Memory B cell (primary cell): ENCODE measurements around the gene ZFP36L2.

Source experiments
- ATAC-seq: fragments of 150-1000 bp; cut with Tn5 transposase; 2 replicates; pipeline ENCODE4 v1.10.0; 2021; ENCODE audit warnings: low read depth, mild to moderate bottlenecking, moderate library complexity
- DNase-seq, 2 donors: peaks; one replicate each; pipeline ENCODE4 v3.0.0; 2022; ENCODE audit warnings: low spot score in 2 of 2
- H3K27ac Mint-ChIP-seq: one replicate; pipeline ENCODE4 v1.8.0; 2022; ENCODE audit warnings: mild to moderate bottlenecking, moderate library complexity, mixed read lengths
- H3K27me3 Mint-ChIP-seq: one replicate; pipeline ENCODE4 v1.8.0; 2022; ENCODE audit warnings: mixed read lengths
- H3K36me3 Mint-ChIP-seq: one replicate; pipeline ENCODE4 v1.8.0; 2022; ENCODE audit warnings: mild to moderate bottlenecking, mixed read lengths
- H3K4me1 Mint-ChIP-seq: one replicate; pipeline ENCODE4 v1.8.0; 2022; ENCODE audit warnings: mixed read lengths
- H3K4me3 Mint-ChIP-seq: one replicate; pipeline ENCODE4 v1.8.0; 2022; ENCODE audit warnings: mild to moderate bottlenecking, moderate library complexity, mixed read lengths
- H3K9me3 Mint-ChIP-seq: one replicate; pipeline ENCODE4 v1.8.0; 2022; ENCODE audit warnings: mixed read lengths

The ZFP36L2 gene

DNA sequence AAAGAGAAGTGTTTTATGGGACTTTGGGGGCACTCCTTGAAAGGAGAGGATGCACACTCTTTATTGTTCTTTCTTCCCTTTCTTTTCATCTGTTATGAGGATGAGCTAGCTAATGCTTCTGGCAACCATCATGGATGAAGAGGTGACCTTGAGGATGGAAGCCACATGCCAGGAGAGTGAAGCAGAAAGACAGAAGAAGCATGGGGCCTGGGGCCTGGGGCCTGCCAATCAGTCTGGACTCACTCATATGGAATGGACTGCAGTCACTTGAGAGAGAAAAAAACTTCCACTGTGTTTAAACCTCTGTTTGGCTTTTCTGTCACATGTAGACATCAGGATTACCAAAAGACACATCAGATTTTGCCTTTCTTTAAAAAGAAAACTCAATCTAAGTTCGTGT is 35.8 kb upstream of the ZFP36L2 start:
- peaks cover 32% of the 10 kb centered on the region for H3K36me3 Mint-ChIP-seq
- DNase-seq = no peak
- H3K4me3 Mint-ChIP-seq = no peak overlapping the region
- no peaks in the 10 kb centered on the region for H3K4me1 Mint-ChIP-seq
- ATAC-seq = no peak
- H3K9me3 Mint-ChIP-seq = no peaks in the 10 kb centered on the region
- H3K27ac Mint-ChIP-seq = no peak overlapping the region
- no peaks in the 10 kb centered on the region for H3K27me3 Mint-ChIP-seq

- no peak overlapping the region for H3K27ac Mint-ChIP-seq
- no peak for ATAC-seq
These were observed 33.1 kb upstream of the ZFP36L2 start for GRCh38 chr2:43259512-43259911.

DNA sequence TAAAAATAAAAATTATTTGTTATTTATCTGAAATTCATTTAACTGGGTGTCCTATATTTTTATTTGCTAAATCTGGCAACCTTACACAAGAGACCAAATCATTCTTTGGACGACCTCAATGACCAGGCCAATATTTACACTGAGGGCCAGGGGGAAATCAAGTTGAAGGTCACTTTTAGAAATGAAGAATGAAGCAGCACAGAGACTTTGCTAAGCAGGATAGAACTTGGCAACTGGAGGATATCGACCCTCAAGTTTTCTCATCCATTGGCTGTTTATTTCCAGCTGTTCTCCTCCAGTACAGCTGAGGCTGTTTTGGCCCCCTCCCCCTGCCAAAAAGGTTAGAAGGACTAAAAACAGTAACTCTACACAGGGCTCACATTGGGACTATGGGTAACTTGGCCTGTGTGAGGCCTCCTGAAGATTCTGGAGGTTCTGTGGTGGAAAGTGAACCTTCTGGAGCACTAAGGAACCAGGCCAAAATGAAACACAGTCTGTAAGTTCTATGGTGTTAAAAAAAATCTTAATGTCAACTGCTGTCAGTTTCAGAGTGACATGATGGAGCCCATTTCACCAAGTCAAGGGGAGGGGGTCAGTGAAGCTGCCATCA is 32.2 kb upstream of the ZFP36L2 start:
- Mint-ChIP-seq H3K27ac (no peak overlapping the region), H3K4me1 (no peaks in the 10 kb centered on the region), H3K4me3 (no peak overlapping the region), H3K9me3 (no peaks in the 10 kb centered on the region), H3K27me3 (no peaks in the 10 kb centered on the region), H3K36me3 (peaks cover 20% of the 10 kb centered on the region)
- no peak for ATAC-seq
- DNase-seq = no peak

More at GRCh38 chr2:43259512-43259911, 33.1 kb upstream of the ZFP36L2 start:
- Mint-ChIP-seq H3K36me3 (peaks cover 21% of the 10 kb centered on the region), H3K27me3 (no peaks in the 10 kb centered on the region), H3K4me1 (no peaks in the 10 kb centered on the region), H3K4me3 (no peak overlapping the region), H3K9me3 (no peaks in the 10 kb centered on the region)
- no peak for DNase-seq

DNA sequence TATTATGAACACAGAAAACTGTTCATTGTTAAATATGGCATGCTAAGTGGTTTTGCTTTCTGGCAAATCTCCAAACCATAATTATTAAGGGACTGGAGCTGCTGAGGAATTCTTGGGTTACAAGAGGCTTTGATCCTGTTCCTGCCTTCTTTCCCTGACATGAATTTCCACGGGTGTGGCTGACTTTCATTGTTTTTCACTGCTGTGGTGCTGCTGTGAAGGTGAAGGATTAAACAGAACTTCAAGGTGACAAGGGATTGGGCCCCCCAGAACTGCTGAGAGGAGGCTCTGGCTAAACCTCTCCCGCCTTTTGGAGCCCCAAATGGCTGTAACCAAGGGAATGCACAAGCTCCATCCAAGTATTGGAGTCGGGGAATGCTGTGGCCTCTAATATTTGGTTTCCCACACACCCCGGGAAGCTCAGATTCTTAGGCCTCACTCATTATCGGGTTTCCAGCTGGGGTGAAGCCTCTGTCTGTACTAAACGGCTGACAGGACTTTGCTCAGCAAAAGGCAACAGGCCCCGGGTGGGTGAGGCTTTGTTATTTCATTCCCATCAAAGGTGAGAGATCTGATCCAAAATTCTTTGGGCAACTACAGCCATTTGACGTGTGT is 29.0 kb upstream of the ZFP36L2 start:
- no peak for DNase-seq
- Mint-ChIP-seq H3K9me3 (no peaks in the 10 kb centered on the region), H3K4me3 (no peak overlapping the region), H3K27ac (no peak overlapping the region), H3K27me3 (no peaks in the 10 kb centered on the region), H3K4me1 (no peaks in the 10 kb centered on the region), H3K36me3 (peaks cover 10% of the 10 kb centered on the region)
- ATAC-seq = no peak

DNA sequence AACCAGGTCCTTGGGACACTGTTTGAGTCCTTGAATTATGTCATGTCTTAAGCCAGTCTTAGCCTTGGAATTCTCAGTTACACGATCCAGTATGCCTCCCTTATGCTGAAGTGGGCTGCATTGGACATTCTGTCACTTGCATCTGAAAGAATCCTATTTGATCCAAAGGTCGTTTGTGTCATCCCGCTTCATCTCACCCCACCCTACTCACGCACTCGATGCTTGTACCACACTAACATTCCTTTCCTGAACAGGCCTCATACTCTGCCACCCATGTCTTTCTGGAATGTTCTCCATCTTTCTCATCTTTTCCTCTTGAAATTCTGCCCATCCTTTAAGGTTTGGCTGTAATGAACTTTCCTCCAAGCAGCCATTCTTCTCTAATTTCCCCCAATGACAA is 27.9 kb upstream of the ZFP36L2 start:
- Mint-ChIP-seq H3K27me3 (no peaks in the 10 kb centered on the region), H3K4me1 (no peaks in the 10 kb centered on the region), H3K27ac (no peak overlapping the region), H3K9me3 (no peaks in the 10 kb centered on the region), H3K36me3 (peaks cover 10% of the 10 kb centered on the region), H3K4me3 (no peak overlapping the region)
- no peak for DNase-seq
- ATAC-seq = no peak

DNA sequence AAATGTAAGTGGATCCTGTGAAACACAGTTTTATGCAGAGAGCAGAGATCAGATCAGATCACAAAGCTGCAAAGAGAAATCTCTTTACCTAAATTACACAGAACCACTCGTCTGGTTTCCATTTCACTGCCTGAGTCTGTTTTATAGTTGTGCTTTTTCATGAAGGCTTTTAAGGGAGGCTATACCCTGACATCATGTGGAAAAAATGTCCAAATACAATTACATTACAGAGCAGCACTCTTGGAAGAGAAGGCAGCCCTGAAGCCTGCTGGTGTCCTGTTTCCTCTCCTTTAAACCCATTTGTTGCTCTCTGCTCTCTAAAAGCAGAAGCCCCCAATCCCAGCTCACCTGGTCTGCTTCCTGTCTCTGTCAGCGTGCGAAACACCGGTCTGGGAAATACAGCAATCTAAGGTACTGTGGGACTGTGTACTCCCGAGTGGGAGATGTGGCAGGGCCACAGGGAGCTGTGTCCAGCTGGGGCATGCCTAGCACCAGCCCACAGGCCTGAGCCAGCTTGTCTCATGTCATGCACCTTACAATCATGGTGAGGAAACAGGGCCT is 24.8 kb upstream of the ZFP36L2 start:
- H3K4me1 Mint-ChIP-seq = no peaks in the 10 kb centered on the region
- H3K27ac Mint-ChIP-seq = no peak overlapping the region
- DNase-seq (no peak), ATAC-seq (no peak)
- H3K36me3 Mint-ChIP-seq = peaks cover 10% of the 10 kb centered on the region
- no peak overlapping the region for H3K4me3 Mint-ChIP-seq
- H3K9me3 Mint-ChIP-seq = no peaks in the 10 kb centered on the region
- H3K27me3 Mint-ChIP-seq = no peaks in the 10 kb centered on the region

DNA sequence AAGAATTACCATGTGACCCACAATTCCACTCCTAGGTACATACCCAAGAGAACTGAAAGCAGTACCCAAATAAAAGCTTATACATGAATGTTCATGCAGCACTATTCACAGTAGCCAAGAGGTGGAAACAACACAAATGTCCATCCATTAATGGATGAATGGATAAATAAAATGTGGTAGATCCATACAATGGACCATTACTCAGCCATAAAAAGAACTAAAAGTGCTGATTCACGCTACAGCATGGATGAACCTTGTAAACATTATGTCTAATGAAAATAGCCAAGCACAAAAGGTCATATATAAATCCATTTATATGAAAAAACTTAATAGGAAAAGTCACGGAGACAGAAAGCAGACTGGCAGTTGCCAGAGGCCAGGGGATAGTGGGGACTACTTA is 23.6 kb upstream of the ZFP36L2 start:
- DNase-seq (no peak), ATAC-seq (no peak)
- no peaks in the 10 kb centered on the region for H3K27me3 Mint-ChIP-seq
- H3K27ac Mint-ChIP-seq = no peak overlapping the region
- no peaks in the 10 kb centered on the region for H3K9me3 Mint-ChIP-seq
- no peak overlapping the region for H3K4me3 Mint-ChIP-seq
- H3K36me3 Mint-ChIP-seq = peaks cover 10% of the 10 kb centered on the region
- no peaks in the 10 kb centered on the region for H3K4me1 Mint-ChIP-seq

- H3K27ac Mint-ChIP-seq = no peak overlapping the region
- no peaks in the 10 kb centered on the region for H3K4me1 Mint-ChIP-seq
- DNase-seq (no peak), ATAC-seq (no peak)
- H3K36me3 Mint-ChIP-seq = peaks cover 7% of the 10 kb centered on the region
- no peaks in the 10 kb centered on the region for H3K27me3 Mint-ChIP-seq
- H3K4me3 Mint-ChIP-seq = no peak overlapping the region
- no peaks in the 10 kb centered on the region for H3K9me3 Mint-ChIP-seq
These were observed 22.2 kb upstream of the ZFP36L2 start for GRCh38 chr2:43248621-43249020.

GRCh38 chr2:43246641-43247040 is 20.2 kb upstream of the ZFP36L2 start:
- Mint-ChIP-seq H3K27ac (no peak overlapping the region), H3K36me3 (peaks cover 11% of the 10 kb centered on the region), H3K4me1 (no peaks in the 10 kb centered on the region), H3K27me3 (no peaks in the 10 kb centered on the region), H3K9me3 (no peaks in the 10 kb centered on the region), H3K4me3 (no peak overlapping the region)
- DNase-seq (no peak), ATAC-seq (no peak)

- ATAC-seq = no peak
- peak overlapping the region; percentile 90 for H3K27ac Mint-ChIP-seq
These were observed 15.2 kb upstream of the ZFP36L2 start for GRCh38 chr2:43241558-43241957.

DNA sequence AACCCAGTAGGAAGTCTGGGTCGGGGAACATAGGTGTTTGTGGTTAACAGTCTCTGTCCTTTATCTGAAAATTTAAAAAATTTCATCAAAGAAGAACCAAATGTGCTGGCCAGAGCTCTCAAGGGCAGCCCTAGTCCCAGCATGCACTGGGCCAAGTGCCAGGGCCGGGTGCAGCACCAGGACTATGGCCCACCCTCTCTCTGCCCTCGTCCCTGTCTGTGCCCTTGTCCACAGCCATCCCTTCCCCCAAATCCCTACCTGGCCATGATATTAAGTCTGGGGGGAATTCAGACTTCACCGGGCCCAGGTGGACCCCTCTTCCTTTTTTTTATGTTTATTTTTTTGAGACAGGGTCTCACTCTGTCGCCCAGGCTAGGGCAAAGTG is 14.4 kb upstream of the ZFP36L2 start:
- Mint-ChIP-seq H3K27me3 (no peaks in the 10 kb centered on the region), H3K4me3 (peak overlapping the region; percentile 21), H3K4me1 (peaks cover 27% of the 10 kb centered on the region), H3K9me3 (no peaks in the 10 kb centered on the region), H3K36me3 (peaks cover 6% of the 10 kb centered on the region), H3K27ac (peak overlapping the region; percentile 90)
- ATAC-seq (no peak), DNase-seq (no peak)

More at GRCh38 chr2:43241558-43241957, 15.2 kb upstream of the ZFP36L2 start:
- no peak overlapping the region for H3K4me3 Mint-ChIP-seq
- H3K27me3 Mint-ChIP-seq = no peaks in the 10 kb centered on the region
- H3K36me3 Mint-ChIP-seq = peaks cover 6% of the 10 kb centered on the region
- H3K4me1 Mint-ChIP-seq = peaks cover 27% of the 10 kb centered on the region
- no peaks in the 10 kb centered on the region for H3K9me3 Mint-ChIP-seq
- DNase-seq = no peak

DNA sequence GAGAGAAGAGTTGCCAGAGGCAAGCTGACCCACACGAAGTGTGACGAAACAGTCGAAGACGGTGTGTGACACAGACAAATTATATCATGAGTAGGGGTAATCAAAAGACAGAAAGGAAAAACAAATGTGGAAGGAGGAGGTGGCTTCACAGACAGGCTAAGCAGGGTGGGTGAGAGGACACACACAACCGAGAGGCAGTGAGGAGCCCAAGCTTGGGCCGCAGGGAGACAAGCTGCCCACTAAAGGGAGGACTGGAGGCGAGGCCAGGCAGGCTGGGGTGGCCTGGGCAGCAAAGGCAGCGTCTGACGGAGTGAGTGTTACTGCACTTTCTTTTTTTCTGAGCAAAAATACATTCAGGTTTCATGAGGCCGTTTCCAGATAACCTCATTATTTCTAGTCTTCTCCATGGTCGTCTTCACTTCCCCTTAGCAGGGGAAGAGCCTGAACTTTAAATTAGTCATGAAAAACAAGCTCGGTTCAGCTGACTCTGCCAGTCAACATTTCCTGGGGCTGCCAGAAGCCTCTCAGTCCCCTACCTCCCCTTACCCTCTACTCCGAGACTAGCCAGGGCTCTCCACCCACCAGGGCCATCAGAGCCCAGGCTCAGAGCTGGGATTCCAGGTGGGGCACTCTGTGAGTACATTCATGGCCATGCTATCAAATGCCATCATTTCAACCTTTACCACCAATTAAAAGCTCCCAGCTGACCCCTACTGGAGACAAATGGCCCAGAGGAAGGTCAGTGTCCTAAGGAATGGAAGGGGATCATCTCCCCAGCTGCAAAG is 13.8 kb upstream of the ZFP36L2 start:
- H3K9me3 Mint-ChIP-seq = no peaks in the 10 kb centered on the region
- peak overlapping the region; percentile 90 for H3K27ac Mint-ChIP-seq
- no peak for DNase-seq
- no peaks in the 10 kb centered on the region for H3K27me3 Mint-ChIP-seq
- H3K4me3 Mint-ChIP-seq = peak overlapping the region; percentile 41
- ATAC-seq = peak; percentile 79
- H3K36me3 Mint-ChIP-seq = peaks cover 6% of the 10 kb centered on the region
- peaks cover 27% of the 10 kb centered on the region for H3K4me1 Mint-ChIP-seq

GRCh38 chr2:43238813-43239212 is 12.4 kb upstream of the ZFP36L2 start:
- Mint-ChIP-seq H3K4me3 (no peak overlapping the region), H3K27me3 (no peaks in the 10 kb centered on the region), H3K9me3 (no peaks in the 10 kb centered on the region), H3K27ac (peak overlapping the region; percentile 90), H3K4me1 (peaks cover 34% of the 10 kb centered on the region), H3K36me3 (peaks cover 4% of the 10 kb centered on the region)
- ATAC-seq (no peak), DNase-seq (no peak)

GRCh38 chr2:43238176-43238575 is 11.8 kb upstream of the ZFP36L2 start:
- Mint-ChIP-seq H3K9me3 (no peaks in the 10 kb centered on the region), H3K27ac (peak overlapping the region; percentile 90), H3K36me3 (peaks cover 2% of the 10 kb centered on the region), H3K4me3 (no peak overlapping the region), H3K4me1 (peaks cover 40% of the 10 kb centered on the region), H3K27me3 (no peaks in the 10 kb centered on the region)
- no peak for ATAC-seq
- DNase-seq = no peak
